GM18867 (cell line): ENCODE measurements around the gene PRSS33.

Source experiments
- ATAC-seq: cut with Tn5 transposase; IDR thresholded peaks from one replicate; pipeline ENCODE4 v1.9.1; 2021; ENCODE audit warnings: mild to moderate bottlenecking, moderate library complexity; ENCODE audit not compliant: unreplicated experiment

PRSS33 gene

GRCh38 chr16:2821487-2822157 lies 34.3 kb upstream of the PRSS33 start:
- no peak for ATAC-seq

- no peak for ATAC-seq
Observed at GRCh38 chr16:2820836-2821486, 33.6 kb upstream of the PRSS33 start.

GRCh38 chr16:2819939-2820835 lies 32.8 kb upstream of the PRSS33 start:
- no peak for ATAC-seq

DNA sequence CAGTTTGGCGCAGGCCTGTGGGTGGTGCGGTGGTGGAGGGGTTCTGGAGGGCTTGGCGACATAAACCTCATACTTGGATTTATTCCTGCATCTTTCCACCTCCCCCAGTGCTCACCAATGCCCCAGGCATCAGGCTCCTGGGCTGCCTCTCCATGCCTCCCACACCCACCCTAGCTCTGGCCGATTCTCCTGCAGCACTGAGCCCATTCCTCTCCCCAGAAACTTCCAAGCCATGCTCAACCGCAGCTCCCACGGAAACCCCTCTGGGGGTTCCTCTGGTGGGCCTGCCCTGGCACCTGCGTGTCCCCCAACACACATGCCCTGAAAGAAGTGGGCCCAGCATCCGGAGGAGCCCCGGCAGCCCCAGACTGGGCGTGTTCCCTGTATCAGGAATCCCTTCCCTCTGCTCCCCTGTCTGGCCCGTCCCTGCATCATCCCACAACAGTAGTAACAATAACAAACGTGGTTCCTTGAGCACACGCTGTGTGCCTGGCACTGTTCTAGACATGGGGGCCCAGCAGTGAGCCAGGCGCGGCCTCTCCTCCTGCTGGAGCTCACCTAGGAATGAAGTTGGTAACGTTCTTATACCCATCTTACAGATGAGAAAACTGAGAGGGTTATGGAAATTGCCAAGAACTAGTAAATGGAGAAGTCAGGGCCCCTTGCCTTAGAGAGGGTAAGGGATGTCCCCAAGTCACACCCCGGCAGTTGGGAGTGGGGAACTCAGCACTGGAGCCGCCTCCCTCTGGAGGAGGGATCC lies 32.0 kb upstream of the PRSS33 start:
- ATAC-seq: no peak

- no peak for ATAC-seq
Observed at GRCh38 chr16:2818272-2818876, 31.0 kb upstream of the PRSS33 start.

- no peak for ATAC-seq
Observed at GRCh38 chr16:2817340-2818271, 30.2 kb upstream of the PRSS33 start.

DNA sequence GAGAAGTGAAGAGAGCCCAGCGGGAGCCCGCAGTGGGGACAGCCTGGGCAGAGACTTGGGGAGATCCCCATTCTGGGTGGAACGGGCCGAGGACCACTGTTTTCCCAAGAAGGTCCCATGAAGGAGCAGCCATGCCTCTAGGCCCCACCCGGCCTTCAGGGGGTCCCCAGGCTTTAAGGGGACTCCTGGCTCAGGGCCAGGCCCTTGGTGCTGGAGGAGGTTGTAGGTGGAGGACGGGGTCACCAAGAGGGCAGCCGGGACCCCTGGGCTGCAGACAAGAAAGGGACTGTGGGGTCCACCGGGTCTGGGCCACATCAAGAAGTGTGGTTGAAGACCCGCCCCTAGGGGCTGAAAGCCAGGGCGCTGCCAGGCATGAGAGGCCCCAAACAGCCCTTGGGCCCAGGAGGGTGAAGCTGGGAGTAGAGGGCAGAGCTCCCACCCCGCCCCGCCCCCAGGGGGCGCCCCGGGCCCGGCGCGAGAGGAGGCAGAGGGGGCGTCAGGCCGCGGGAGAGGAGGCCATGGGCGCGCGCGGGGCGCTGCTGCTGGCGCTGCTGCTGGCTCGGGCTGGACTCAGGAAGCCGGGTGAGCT lies 29.5 kb upstream of the PRSS33 start, which contains the start of gene PRSS21:
PRSS21 (plus strand) TSS at position 487 of the 589 bp plus-strand sequence; CDS start at position 519, 32 bp downstream.
- ATAC-seq: no peak

- ATAC-seq: no peak
Observed at GRCh38 chr16:2815299-2815771, 28.0 kb upstream of the PRSS33 start.

DNA sequence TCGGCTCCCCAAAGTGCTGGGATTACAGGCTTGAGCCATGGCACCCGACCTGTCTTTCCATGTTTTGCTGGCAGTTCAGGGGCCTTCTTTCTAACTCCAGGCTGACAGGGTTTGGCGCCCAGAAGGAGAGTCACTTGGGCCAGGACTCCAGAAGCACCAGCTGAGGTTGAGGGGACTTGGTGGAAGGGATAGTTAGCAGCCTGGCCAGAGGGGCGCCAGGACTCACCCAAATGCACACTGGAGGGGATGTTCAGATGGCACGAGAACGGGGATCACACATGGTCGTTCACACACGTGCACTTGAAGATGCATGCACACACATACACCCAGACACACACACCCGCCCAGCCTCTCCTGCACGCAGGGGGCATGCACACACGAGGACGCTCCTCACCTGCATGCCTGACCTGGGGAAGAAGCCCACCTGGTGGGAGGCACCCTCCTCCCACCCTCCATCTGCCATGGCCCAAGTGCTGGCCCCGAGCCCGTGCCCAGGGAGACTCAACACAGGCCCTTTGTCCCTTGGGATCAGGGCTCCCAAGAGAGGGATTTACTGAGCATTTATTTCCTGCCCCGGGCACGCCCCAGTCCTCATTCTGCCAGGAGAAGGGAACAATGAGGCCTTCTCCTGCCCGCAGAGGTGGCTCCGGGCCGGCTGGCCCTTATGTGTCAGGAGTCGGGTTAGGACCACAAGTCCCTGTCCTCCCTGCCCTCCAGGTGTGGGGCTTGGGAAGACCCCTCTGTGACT lies 27.4 kb upstream of the PRSS33 start:
- no peak for ATAC-seq

GRCh38 chr16:2813771-2814221 lies 26.4 kb upstream of the PRSS33 start:
- ATAC-seq: no peak

GRCh38 chr16:2811703-2812471 lies 24.5 kb upstream of the PRSS33 start:
- no peak for ATAC-seq

GRCh38 chr16:2810651-2811050 lies 23.3 kb upstream of the PRSS33 start:
- no peak for ATAC-seq

GRCh38 chr16:2809149-2809760 lies 21.9 kb upstream of the PRSS33 start:
- no peak for ATAC-seq

GRCh38 chr16:2808181-2808580 lies 20.8 kb upstream of the PRSS33 start:
- ATAC-seq: no peak

DNA sequence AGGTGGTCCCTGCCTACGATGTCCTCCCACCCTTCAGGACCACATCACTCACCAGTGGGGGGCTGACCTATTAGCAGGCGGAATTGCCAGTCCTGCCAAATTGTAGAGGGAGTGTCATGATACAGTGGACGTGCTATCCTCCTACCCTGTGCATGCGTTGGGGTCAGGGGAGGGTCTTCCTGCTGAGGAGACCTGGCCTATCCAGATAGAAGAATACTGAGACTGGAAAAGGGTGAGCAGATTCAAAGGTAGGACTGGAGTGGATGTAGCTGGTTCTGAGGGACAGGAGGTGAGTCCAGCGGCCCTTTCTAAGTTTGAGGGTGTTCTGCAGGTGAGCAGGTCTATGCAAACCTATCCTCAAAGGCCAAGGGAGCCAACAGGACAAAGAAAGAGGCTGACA lies 18.9 kb upstream of the PRSS33 start:
- ATAC-seq: no peak

GRCh38 chr16:2804728-2805127 lies 17.4 kb upstream of the PRSS33 start:
- ATAC-seq: no peak
